GM19397 (cell line): ENCODE results near the gene LGR6.
"Not testable (repeated sequence)": the region's sequence is repeated elsewhere in the genome, so short reads cannot be mapped to it uniquely, and the experiment has no call there.

Experiments
- ATAC-seq: cut with Tn5 transposase; IDR thresholded peaks from one replicate; pipeline ENCODE4 v1.9.1; 2021; ENCODE audit warnings: mild to moderate bottlenecking, moderate library complexity; ENCODE audit not compliant: unreplicated experiment

Gene LGR6

DNA sequence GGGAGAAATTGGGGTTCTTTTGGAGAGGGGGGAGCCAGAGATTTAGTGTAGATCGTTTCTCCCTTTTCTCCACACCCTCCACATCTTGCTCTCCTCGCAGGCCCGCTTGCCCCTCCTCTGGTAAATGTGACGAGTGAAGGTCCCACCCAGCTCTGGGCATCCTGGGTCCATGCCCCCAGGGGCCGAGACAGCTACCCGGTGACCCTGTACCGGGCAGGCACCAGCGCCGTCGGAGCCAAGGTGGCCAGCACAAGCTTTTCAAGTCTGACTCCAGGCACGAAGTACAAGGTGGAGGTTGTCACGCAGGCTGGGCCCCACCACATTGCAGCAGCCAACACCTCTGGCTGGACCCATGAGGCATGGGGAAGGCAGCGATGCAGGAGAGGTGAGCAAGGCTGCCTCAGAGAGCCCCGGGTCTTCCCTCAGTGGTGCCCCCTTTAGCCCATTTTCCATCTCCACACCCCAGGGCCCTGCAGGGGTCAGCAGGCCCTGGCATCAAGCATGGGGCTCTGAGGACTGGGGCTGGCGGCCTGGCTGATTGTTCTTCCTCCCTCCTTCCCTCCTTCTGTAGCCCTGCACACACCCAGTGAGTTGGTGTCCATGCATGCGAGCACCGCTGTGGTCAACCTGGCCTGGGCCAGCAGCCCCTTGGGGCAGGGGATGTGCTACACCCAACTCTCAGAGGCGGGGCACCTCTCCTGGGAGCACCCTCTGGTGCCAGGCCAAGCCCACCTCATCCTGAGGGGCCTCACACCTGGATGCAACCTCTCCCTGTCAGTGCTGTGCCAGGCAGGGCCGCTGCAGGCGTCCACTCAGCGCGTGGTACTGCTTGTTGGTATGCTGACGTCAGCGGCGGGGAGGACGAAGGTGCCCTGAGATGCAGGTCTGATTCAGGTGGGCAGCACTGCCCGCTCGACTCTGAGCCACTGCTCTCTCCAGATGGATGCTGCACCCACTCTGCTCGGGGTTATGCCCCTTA, 16.4 kb upstream of the LGR6 start:
- no peak for ATAC-seq

DNA sequence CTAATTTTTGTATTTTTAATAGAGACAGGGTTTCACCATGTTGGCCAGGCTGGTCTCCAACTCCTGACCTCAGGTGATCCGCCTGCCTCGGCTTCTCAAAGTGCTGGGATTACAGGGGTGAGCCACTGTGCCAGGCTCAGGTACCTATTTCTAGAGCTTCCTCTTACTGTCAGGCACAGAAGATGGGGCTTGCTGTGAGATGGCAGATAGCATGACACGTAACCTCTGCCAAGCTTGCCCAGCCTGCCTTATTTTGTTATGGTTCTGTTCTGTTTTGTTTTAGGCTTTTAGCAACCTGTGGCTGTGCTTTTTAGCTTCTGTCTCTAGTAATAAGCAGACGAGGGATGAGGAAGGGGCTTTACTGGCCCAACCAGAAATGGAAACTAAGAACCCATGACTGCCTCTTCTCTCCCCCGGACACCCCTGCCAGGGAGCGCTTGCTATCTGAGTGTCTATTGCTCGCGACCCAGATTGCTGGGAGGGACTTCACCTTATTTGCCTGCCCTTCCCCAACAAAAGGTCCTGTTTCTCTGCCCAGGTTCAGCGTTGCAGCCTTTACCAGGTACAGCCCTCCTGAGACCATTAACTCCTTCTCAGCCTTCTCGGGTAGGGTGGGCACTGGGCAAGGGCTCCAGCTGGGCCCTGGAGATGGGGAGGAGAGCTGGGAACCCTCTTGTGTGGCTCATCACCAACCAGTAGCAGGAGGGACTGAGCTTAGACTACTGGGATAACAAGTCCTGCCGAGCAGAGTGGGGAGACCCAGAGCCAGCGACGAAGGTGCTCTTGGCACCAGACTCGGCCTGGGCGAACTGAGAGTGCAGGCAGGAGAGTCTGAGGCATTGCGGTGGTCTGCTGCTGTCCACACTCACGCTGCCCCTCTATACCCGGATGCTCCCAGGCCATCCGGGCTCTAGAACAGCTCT, 13.5 kb upstream of the LGR6 start:
- no peak for ATAC-seq

DNA sequence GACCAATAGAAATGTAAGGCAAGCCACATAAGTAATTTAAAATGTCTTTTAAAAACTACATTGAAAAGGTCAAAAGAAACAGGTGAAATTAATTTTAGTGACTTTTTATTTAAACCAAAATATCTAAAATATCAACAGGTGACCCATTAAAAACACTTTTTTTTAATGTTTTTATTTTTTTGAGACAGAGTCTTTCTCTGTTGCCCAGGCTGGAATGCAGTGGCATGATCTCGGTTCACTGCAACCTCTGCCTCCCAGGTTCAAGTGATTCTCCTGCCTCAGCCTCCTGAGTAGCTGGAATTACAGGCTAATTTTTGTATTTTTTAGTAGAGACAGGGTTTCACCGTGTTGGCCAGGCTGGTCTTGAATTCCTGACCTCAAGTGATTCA, 12.9 kb upstream of the LGR6 start:
- not testable (repeated sequence) for ATAC-seq

DNA sequence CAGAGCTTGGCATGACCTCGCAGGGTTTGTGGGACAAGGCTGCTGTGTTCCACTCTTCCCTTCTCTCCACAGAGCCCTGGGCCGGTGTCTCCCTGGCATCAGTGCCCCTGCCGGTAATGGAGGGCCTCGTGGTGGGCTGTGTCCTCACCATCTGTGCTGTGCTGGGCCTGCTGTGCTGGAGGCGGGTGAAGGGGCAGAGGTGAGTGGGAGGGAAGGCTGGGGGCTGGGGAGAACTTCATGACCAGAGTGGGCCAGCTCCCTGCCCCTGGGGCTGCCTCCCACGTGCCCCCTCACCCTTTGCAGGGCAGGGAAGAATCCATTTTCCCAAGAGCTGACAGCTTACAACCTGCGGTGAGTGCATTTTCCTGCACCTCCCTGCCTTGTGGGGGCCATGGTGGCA, 12.0 kb upstream of the LGR6 start:
- ATAC-seq, result no peak

DNA sequence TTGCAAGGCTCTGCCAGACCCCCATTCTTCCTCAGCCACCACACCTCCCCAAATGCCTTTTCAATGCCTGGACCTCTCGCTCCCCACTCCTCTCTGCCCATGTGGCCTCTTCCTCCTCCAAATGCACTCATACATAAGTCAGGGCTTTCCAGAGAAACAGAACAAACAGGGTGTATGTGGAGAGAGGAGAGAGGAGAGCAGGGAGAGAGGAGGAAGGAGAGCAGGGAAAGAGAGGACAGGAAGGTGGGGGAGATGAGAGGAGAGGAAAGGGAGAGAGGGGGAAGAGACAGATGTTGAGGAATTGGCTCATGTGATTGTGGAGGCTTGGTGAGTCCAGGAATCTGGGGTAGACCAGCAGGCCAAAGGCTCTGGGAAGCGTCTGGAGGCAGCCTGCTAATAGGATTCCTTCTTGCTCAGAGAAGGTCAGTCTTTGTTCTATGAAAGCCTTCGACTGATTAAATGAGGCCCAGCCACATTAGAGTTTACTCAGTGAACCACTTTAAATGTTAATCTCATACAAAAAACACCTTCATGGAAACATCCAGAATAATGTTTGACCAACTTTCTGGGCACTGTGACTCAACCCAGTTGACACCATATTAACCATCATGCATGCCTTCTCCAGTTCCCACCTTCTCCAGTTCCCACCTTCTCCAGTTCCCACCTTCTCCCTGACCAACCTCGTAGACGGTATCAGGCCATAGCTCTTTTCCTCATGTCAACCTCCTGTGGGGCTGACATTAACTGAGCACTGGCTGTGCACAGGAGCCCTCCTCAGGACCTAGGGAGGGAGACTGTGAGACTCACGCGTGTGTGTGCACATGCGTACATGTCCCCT, 11.3 kb upstream of the LGR6 start:
- ATAC-seq, result no peak

DNA sequence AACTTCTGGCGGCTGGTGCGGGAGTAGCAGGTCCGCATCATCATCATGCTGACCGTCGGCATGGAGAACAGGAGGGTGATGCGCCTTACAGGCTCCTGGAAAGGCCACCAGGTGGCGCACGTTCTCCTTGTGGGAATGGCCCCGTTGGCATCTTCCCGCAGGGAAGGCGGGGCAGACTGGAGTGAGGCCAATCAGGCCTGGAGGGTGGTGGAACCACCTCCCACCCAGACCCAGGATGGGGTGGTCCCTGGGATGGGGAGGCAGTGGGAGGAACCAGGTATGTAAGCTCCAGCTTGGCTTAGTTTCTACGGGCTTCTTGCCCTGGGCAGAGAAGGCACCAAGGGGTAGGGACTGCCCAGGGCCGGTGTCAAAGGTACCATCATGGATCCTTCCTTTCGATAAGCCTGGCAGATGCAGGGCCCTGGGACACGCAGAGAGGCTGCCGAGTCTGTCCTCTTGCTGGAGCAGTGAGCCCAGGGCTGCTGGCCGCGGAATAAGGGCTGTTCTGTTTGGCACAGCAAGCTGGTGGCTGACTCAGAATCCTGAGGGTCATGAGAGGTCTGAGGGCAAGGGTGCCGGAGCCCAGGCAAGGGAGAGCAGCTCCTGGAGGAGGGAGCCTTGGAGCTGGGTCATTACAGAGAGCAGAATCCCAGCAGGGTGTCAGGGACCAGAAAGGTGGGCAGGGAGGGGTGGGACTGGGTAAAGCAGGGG, 8.7 kb upstream of the LGR6 start:
- no peak for ATAC-seq

DNA sequence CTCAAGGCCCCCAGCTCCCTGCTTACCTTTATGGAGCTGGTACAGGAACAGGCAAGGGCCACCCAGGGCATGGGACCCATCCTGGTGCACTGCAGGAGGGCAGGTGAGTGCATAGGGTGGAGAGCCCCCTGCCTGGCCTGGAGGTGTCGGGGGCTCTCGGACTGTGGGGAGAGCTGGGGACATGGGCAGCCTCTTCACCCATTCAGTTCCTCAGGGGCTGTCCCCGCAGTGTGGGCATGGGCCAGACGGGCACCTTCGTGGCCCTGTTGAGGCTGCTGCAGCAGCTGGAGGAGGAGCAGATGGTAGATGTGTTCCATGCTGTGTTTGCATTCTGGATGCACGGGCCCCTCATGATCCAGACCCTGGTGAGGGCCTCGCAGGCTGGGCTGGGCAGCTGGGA, 7.3 kb upstream of the LGR6 start:
- no peak for ATAC-seq

DNA sequence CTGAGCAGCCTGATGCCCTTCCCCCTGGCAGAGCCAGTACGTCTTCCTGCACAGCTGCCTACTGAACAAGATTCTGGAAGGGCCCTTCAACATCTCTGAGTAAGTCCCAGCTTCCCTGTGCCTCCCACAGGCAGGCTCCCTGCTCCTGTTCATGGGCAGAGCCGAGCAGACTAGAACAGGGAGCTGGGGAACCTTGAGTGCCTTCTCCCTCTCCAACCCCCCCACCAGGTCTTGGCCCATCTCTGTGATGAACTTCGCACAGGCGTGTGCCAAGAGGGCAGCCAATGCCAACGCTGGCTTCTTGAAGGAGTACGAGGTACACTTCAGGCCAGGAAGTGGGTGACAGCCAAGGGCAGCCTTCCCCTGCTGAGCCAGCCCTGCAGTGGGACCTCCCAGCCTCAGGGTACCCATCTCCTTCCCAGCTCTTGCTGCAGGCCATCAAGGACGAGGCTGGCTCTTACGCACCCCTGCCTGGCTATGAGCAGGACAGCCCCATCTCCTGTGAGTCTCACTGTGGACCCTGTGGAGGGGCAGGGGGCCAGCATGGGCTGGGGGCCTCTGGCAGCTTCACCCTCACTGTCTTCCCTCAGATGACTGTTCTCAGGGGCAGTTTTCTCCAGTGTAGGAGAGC, 6.4 kb upstream of the LGR6 start:
- ATAC-seq, result no peak

DNA sequence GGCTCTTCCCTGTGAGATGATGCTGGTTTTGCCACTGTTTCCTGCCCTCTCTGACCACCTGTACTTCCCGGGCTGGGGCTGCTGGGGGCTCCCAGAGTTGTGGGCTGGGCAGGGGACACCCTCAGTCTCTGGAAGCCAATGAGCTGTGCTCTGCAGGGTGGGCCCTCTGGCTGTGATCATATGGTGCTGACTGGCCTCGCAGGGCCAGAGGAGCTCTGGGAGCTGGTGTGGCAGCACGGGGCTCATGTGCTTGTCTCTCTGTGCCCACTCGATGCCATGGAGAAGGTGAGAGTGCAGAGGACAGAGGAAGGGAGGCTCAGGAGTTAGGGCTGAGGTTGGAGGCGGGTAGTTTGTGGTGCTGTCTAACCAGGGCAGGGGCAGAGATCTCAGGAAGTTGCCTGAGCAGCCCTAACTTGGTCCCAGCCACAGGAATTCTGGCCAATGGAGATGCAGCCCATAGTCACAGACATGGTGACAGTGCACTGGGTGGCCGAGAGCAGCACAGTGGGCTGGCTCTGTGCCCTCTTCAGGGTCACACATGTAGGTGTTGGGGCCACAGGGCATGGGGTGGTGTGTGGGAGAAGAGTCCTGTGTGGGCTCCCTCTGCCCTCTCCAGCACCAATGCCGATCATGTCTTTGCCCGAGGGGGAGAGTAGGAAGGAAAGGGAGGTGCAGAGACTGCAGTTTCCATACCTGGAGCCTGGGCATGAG, 5.7 kb upstream of the LGR6 start:
- no peak for ATAC-seq

DNA sequence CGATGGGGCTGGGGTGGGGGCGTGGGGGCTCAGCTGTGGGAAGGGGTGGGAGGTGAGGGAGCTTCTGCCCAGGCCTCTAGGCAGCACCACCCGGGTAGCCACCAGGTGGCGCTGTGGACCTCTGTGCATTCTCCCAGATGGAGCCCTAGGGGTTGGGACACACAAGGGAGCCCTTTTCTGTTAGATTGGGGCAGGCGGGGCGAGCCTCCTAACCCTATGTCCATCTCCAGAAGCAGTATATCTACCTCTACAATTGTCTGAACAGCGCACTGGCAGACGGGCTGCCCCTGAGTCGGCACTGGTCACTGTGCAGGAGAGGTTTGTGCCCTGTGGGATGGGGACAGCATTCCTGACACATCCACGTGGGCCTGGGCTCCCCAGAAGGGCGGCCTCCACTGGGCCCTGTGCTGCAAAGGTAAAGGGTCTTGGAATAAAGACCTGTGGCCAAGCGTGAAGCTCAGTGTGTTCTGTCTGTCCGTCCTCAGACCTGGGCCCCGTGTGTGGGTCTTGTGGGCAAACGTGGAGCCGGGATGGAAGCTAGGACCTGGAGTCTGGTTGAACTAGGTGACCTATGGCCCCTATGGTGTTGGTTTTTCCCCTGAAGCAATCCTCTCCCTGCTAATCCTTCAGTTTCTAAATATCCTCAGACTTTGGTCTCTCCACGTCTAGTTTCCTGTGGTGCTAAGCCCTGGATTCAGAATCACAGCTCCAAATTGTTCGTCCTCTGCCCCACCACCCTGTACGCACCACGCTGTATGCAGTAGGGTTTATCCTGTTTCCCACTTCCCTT, 4.4 kb upstream of the LGR6 start:
- no peak for ATAC-seq

DNA sequence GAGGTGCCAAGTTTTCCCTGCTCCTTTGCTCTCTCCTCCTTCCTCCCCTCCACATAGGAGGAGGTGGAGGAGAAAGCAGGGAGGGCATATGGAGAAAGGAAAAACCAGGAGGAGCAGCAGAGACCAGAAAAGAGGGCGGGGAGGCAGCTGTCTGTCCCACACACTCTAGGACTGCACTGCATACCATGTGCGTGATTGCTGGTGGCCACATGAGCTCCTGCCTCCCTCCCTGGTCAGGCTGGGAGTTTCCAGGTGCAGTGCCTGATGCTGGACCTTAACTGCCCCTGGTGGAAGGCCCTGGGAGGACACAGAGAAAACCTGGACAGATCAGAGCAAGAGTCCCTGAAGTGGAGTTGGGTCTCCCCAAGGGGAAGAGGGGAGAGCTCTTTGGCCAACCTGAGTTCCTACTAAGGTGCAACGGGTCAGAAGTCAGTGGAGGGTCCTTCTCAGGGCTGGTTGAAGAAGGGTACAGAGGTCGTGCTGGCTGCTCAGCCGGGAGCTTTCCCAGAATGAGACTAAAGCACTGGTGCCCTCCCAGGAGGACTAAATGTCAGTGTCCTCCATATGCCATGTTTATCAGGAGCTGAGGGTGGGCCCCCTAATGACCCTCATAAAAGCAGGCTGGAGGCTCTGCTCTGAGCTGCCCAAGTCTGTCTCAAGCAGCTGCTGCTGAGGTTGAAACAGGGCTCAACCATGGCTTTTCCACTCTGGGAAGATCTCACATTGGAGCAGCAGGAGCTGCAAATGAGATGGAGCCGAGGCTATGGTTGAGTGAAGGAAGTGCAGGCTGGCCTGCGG, 3.5 kb upstream of the LGR6 start:
- ATAC-seq, result no peak

DNA sequence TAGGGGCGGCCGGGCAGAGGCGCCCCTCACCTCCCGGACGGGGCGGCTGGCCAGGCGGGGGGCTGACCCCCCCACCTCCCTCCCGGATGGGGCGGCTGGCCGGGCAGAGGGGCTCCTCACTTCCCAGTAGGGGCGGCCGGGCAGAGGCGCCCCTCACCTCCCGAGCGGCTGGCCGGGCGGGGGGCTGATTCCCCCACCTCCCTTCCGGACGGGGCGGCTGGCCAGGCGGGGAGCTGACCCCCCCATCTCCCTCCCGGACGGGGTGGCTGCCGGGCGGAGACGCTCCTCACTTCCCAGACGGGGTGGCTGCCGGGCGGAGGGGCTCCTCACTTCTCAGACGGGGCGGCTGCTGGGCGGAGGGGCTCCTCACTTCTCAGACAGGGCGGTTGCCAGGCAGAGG, 2.2 kb upstream of the LGR6 start:
- ATAC-seq, result not testable (repeated sequence)

DNA sequence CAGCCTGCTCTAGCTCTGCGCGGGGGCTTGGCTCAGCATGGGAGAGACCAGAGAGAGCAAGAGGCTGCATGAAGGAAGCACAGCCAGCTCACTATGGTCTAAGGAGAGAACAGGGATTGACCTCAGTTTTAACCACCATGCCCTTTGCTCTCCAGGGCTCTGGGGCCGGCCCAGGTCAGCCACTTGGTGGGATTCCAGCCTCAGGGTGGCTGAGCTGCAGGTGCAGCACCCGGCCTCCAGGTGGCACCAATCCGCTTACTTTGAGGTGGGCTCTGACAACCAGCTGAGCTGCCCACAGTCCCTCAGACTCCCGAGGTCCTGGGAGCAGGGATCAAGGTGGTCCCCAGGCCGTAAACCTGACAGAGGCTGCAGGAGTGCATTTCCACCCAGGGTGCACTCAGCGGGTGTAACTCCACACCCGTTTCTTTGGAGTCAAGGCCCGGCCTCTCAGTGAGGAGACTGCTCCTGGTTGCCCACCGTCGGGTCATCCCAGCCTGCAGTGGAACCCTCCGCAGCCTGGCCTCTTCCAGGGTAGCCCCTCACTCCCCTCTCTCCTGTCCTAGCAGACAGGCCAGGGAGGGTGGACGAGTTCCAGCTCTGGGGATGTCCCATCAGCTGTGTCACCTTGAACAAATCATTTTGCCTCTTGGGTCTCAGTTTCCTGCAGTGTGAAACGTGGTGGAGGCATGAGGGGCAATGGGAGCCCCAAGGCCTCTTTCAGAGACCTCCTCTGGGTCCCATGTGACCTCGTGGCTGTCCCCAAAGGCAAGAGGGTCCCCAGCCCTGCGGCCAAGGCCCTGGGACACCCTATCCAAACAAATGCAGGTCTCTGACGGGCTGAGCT, 607 bp upstream of the LGR6 start:
- no peak for ATAC-seq

DNA sequence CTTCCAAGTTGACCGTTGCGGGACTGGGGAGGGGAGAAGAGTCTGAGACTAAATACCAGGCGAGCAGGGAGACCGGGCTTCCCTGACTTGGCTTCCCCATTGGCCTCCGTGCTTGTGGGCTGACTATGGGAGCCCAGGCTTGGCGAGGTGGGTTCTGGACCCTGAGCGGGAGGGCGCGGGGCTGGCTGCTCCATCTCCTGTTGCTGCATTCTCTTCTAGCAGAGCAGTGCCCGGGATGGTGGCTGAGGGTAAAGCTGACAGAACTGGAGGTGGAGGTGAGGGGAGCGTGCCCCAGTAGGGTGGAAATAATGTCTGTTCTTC, 689 bp downstream of the LGR6 start:
- ATAC-seq, result no peak

DNA sequence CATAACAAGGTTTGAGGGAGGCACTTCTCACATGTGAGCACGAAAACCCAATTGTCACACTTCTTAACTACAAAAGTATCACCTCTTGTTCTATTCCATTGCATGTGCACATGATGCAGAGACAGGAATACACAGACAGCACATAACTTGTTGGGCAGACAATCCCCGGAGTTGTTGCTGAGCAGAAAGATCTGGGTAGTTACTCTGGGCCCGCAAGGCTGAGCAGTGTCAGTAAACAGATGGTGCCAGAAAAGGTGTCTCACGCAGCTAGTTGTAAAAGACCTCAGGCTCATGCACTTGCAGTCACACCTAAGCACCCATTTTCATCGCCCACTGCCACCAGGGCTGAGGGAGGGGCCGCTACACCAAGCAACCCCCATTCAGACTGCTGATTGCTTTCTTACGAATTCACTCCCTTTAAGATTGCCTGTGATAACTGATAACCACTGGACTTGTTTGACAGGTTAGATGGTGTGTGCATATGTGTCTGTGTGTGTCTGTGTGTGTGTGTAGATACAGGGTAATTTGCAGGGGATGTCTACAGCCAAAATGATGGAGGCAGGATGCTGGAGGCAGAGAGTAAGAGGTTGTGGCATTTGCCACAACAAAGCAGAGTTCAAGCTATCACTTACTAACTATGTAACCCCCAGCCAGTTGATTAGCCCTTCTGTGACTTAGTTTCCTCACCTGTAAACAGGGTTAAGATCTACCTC, 4.2 kb downstream of the LGR6 start:
- ATAC-seq, result no peak

DNA sequence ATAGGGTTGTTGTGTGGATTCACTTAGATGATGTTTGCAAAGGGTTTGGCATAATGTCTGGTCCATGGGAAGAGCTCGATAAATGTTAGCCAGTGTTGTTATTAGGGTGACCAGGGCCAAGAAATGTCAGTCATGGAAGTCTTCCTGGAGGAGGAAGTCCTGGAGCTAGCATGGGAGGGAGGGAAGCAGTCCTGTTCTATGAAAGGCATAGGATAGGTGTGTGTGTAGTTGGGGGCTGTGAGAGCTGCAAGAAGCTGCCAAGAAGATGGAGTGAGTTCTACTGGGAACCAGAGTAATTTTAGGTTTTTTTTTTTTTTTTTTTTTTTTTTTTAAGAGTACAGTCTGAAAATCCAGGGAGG, 4.7 kb downstream of the LGR6 start:
- ATAC-seq, result no peak
